Measurements from ENCODE around the gene FGR. TPM values are rescaled to one million over a fixed set of nuclear protein-coding genes. Genes with fewer than 3 reads are reported as not detected.
"Not testable (repeated sequence)": the region's sequence is repeated elsewhere in the genome, so short reads cannot be mapped to it uniquely, and the experiment has no call there.

The FGR gene
- not detected for total RNA-seq

DNA sequence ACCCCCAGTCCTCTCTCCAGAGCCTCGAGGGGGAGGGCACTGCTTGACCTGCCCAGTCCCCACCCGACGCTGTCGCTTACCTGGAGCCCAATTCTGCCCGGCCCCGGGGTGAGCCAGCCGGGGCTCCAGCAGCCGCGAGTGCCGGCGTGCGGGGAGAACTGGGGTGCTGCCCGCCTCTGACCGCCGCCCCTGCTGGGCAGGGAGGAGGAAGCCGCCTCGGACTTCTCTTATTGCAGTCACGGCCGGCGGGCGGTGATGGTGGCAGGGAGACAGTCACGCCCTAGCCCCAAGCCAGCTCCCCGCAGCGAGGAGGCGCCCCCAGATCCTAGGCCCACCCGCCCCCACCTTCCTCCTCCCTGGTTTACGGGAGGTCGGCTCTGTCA, at the start of gene FGR:
FGR (minus strand) TSS at position 201 of the 383 bp plus-strand sequence. CDS start 11,269 bp downstream, outside the sequence.
- Mint-ChIP-seq H3K36me3 (ENCODE audit: low read depth) (no peaks in the 10 kb centered on the region), H3K27me3 (peaks cover 3% of the 10 kb centered on the region), H3K9me3 (no peaks in the 10 kb centered on the region), H3K4me3 (peak within 1 kb of the TSS; percentile 44), H3K4me1 (peaks cover 68% of the 10 kb centered on the region), H3K27ac (peak within 1 kb of the TSS; percentile 87)
- POLR2A ChIA-PET, result no interaction called here
- no peak for DNase-seq
- CTCF ChIA-PET, result no interaction called here

DNA sequence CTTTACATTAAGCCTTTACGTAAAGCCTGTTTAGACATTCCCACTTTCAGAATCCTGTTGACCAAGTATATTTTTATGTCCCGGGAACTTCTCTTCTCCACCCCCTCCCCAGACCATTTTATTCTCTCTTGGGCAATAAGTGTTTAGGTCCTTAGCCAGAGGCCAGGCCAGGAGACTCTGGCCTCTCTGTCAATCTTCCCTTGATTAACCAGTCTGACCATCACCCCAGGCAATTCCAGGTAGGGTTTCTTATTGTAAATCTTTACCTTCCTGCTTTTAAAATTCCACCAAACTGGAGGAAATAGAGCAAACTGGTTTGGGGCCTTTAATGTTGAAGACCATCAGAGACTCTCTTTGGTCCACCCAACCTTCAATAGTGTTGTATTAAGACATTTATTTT, 49.2 kb upstream of the FGR start:
- Mint-ChIP-seq H3K27ac (no peak overlapping the region), H3K4me1 (peaks cover under 1% of the 10 kb centered on the region), H3K4me3 (no peak overlapping the region), H3K9me3 (peaks cover 28% of the 10 kb centered on the region), H3K36me3 (ENCODE audit: low read depth) (peaks cover 7% of the 10 kb centered on the region), H3K27me3 (peaks cover 5% of the 10 kb centered on the region)
- no peak for DNase-seq
- ChIA-PET CTCF (interaction anchor here (1.2 kb wide), 1 partner anchor 12 kb away, joined by 3 read pairs; the partner anchor contains the start of gene IFI6), POLR2A (no interaction called here)

DNA sequence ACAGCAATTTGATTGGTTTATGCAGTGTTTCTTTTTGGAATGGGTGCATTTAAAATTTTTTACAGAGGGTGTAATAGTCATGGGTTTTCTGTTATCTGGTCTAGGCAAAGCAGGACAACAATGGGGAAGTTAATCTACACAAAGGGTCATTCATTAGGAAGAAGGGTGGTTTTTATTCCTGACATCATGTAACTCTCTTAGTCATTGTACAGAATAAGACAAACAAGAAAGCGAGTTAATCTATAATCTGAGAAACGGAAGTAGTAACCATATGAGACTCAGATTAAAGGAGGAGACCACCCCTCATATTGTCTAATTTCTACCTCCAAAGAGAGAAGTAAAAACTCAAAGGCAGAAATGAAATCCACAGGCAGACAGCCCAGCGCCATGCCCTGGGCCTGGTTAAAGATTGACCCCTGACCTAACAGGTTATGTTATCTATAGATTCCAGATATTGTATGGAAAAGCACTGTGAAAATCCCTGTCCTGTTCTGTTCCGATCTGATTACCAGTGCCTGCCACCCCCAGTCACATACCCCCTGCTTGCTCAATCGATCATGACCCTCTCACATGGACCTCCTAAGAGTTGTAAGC, 47.5 kb upstream of the FGR start:
- Mint-ChIP-seq H3K36me3 (ENCODE audit: low read depth) (peaks cover 7% of the 10 kb centered on the region), H3K27me3 (peaks cover 4% of the 10 kb centered on the region), H3K4me3 (no peak overlapping the region), H3K4me1 (no peaks in the 10 kb centered on the region), H3K9me3 (peaks cover 31% of the 10 kb centered on the region), H3K27ac (no peak overlapping the region)
- no peak for DNase-seq
- POLR2A ChIA-PET, result no interaction called here
- CTCF ChIA-PET, result interaction anchor here (0.6 kb wide), 1 partner anchor 212 kb away, joined by 3 read pairs; no protein-coding TSS in a partner anchor

DNA sequence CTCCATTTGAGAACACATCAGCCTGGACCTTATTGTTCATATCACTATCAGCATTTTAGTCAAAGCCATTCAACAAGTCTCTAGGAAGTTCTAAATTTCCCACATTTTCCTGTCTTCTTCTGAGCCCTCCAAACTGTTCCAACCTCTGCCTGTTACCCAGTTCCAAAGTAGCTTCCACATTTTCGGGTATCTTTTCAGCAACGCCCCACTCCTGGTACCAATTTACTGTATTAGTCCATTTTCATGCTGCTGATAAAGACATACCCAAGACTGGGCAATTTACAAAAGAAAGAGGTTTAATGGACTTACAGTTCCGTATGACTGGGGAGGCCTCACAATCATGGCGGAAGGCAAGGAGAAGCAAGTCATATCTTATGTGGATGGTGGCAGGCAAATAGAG, 46.6 kb upstream of the FGR start:
- H3K4me1 Mint-ChIP-seq; H3K4me3 Mint-ChIP-seq; H3K27me3 Mint-ChIP-seq; H3K36me3 Mint-ChIP-seq (ENCODE audit: low read depth); POLR2A ChIA-PET; H3K27ac Mint-ChIP-seq; DNase-seq: not testable (repeated sequence)
- CTCF ChIA-PET, result interaction anchor here (0.6 kb wide), 1 partner anchor 433 kb away, joined by 4 read pairs; no protein-coding TSS in a partner anchor
- peaks cover 31% of the 10 kb centered on the region for H3K9me3 Mint-ChIP-seq

DNA sequence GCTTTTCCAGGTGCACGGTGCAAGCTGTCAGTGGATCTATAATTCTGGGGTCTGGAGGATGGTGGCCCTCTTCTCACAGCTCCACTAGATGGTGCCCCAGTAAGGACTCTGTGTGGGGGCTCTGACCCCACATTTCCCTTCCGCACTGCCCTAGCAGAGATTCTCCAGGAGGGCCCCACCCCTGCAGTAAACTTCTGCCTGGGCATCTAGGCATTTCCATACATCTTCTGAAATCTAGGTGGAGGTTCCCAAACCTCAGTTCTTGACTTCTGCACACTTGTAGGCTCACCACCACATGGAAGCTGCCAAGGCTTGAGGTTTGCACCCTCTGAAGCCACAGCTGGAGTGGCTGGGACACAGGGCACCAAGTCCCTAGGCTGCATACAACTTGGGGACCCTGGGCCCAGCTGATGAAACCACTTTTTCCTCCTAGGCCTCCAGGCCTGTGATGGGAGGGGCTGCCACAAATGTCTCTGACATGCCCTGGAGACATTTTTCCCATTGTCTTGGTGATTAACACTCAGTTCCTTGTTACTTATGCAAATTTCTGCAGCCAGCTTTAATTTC, 45.3 kb upstream of the FGR start:
- DNase-seq; H3K27me3 Mint-ChIP-seq; H3K36me3 Mint-ChIP-seq (ENCODE audit: low read depth); H3K4me3 Mint-ChIP-seq; H3K4me1 Mint-ChIP-seq; H3K27ac Mint-ChIP-seq; POLR2A ChIA-PET: not testable (repeated sequence)
- CTCF ChIA-PET, result interaction anchor here (0.6 to 1.2 kb wide), 3 partner anchors 8 to 67 kb away, joined by 3 to 4 read pairs (median 3); partner anchors contain the start of gene IFI6
- H3K9me3 Mint-ChIP-seq, result peaks cover 31% of the 10 kb centered on the region

DNA sequence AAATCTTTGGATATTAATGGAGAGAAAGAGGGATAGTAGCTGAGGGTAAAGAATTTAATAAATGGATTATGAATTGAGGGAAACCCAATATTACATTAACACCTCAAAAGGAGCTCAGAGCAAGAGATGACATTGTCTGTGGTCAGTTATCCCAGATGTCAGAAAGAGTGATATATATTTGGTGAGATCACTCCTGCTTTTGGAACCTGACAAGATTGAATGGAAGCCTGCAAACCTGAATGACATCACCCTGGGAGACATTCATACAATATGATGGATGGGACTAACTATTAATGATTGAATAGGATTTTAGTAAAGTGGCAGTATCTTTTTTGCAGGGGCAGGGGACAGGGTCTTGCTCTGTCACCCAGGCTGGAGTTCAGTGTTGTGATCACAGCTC, 43.8 kb upstream of the FGR start:
- ChIA-PET CTCF (interaction anchor here (1.3 to 2.0 kb wide), 2 partner anchors 16 to 47 kb away, joined by 3 to 4 read pairs; no protein-coding TSS in a partner anchor), POLR2A (no interaction called here)
- Mint-ChIP-seq H3K27ac (no peak overlapping the region), H3K4me3 (no peak overlapping the region), H3K4me1 (no peaks in the 10 kb centered on the region), H3K9me3 (peaks cover 31% of the 10 kb centered on the region), H3K36me3 (ENCODE audit: low read depth) (peaks cover 7% of the 10 kb centered on the region), H3K27me3 (peaks cover 3% of the 10 kb centered on the region)
- no peak for DNase-seq

DNA sequence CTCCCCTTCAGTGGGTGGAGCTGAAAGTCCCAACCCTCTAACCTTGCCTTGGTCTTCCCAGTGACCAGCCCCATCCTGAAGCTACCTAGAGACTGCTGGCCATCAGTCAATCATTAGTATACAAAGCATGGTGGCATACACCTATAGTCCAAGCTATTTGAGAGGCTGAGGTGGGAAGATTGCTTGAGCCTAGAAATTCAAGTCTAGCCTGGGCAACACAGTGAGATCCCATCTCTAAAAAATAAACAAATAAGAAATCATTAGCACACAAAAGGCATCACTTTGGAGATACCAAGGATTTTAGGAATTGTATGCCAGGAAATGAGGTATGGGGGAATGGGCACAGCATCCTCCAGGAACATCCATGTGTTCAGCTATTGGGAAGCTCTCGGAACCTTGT, 41.4 kb upstream of the FGR start:
- Mint-ChIP-seq H3K4me3 (no peak overlapping the region), H3K36me3 (ENCODE audit: low read depth) (peaks cover 7% of the 10 kb centered on the region), H3K4me1 (peaks cover 8% of the 10 kb centered on the region), H3K9me3 (peaks cover 20% of the 10 kb centered on the region), H3K27ac (no peak overlapping the region), H3K27me3 (no peaks in the 10 kb centered on the region)
- CTCF ChIA-PET, result interaction anchor here (0.7 to 0.9 kb wide), 3 partner anchors 72 to 281 kb away, joined by 3 to 4 read pairs (median 4); no protein-coding TSS in a partner anchor
- POLR2A ChIA-PET, result no interaction called here
- DNase-seq, result no peak

DNA sequence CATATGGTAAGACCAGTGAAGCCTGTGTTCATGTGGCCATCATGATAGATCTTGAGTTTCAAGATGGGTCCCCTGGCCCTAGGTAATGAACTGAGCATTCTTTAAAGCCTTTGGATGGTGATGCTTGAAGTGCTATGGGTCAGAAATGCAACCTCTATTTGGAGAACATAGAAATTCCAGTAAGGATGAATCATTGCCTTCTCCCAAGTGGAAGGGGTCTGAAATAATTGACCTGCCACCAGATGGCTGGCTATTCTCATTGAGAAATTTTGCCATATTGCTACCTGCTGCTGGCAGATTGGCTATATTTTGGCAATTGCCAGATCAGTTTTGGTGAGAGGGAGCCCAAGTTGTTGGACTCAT, 37.7 kb upstream of the FGR start:
- Mint-ChIP-seq H3K9me3 (no peaks in the 10 kb centered on the region), H3K4me1 (peaks cover 35% of the 10 kb centered on the region), H3K27me3 (no peaks in the 10 kb centered on the region), H3K4me3 (peak overlapping the region; percentile 98), H3K27ac (peak overlapping the region; percentile 97), H3K36me3 (ENCODE audit: low read depth) (peaks cover 15% of the 10 kb centered on the region)
- CTCF ChIA-PET, result interaction anchor here (0.9 to 2.0 kb wide), 8 partner anchors 10 to 147 kb away, joined by 3 to 16 read pairs (median 3); partner anchors contain the start of genes FAM76A and STX12
- POLR2A ChIA-PET, result interaction anchor here (0.6 to 1.2 kb wide), 3 partner anchors 10 to 64 kb away, joined by 3 to 6 read pairs (median 3); no protein-coding TSS in a partner anchor
- DNase-seq, result no peak

DNA sequence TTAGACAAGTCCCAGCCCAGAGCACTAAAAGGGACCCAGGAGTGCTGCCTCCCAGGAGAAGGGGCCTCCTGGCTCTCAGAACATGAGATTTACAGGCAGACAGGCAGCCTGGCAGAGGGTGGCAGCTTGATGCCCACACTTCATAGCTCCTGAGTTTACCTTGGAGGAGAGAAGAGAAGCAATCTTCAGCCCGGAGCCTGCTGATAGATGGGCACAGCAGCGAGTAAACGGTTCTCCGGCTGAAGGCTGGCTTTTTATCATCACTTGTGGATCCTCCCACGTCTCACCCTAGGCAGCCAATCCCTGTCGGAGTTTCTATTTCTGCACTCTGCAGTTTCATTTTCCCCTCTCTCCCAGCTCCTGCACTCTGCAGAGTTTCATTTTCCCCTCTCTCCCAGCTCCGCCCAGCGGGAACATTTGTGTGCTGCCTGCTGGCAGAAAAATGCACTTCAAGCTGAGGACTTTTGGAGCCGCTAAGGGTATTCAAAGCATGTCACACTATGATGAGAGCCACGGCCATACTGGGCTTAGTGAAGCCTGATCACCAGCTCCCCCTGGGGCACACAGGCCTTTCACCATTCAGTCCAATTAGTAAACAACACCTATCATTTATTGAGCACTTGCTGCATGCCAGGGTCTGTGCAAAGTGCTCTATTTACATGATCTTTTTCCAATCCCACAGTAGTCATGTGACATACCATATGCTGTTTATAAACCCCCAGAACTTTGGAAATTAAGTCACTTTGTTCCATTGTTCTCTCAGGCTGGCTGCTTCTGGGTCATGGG, 37.2 kb upstream of the FGR start, which contains the start of gene IFI6:
IFI6 (minus strand) TSS at position 229 of the 786 bp plus-strand sequence. CDS start 2,878 bp downstream, outside the sequence.
- H3K27me3 Mint-ChIP-seq, result no peaks in the 10 kb centered on the region
- peaks cover 39% of the 10 kb centered on the region for H3K4me1 Mint-ChIP-seq
- CTCF ChIA-PET, result interaction anchor here (0.6 to 2.0 kb wide), 12 partner anchors 8 to 146 kb away, joined by 3 to 16 read pairs (median 3); partner anchors contain the start of genes FAM76A and STX12
- H3K9me3 Mint-ChIP-seq, result no peaks in the 10 kb centered on the region
- POLR2A ChIA-PET, result interaction anchor here (0.5 to 1.5 kb wide), 8 partner anchors 9 to 564 kb away, joined by 3 to 6 read pairs (median 3); partner anchors contain the start of genes ATP5IF1 and FAM76A
- H3K36me3 Mint-ChIP-seq (ENCODE audit: low read depth), result peaks cover 20% of the 10 kb centered on the region
- H3K27ac Mint-ChIP-seq, result peak within 1 kb of the TSS; percentile 97
- H3K4me3 Mint-ChIP-seq, result peak within 1 kb of the TSS; percentile 98
- DNase-seq, result peak; percentile 92

DNA sequence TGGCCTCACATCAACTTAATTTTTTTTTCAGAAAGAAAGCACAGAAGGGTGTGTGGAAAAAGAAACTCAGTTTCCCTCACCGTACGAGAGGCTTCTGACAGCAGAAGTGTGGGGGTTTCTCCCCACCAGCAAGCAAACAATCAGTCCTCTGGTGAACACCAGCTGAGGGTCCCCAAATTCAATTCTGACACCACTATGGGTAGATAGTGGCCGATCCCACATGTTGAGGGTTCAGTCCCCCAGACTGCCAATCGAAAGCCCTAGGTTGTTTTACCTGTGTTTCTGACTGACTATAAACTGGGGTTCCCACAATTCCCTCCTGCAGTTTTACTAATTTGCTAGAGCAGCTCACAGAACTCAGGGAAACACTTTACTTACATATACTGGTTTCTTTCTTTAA, 34.9 kb upstream of the FGR start:
- ChIA-PET POLR2A (interaction anchor here (0.6 to 0.9 kb wide), 2 partner anchors 63 to 255 kb away, joined by 4 to 9 read pairs; no protein-coding TSS in a partner anchor), CTCF (interaction anchor here (0.6 to 1.9 kb wide), 32 partner anchors 9 to 626 kb away, joined by 3 to 7 read pairs (median 3); partner anchors contain the start of gene FAM76A)
- Mint-ChIP-seq H3K36me3 (ENCODE audit: low read depth) (peaks cover 34% of the 10 kb centered on the region), H3K27ac (peak overlapping the region; percentile 83), H3K27me3 (no peaks in the 10 kb centered on the region), H3K9me3 (no peaks in the 10 kb centered on the region), H3K4me3 (peak overlapping the region; percentile 98), H3K4me1 (peaks cover 51% of the 10 kb centered on the region)
- no peak for DNase-seq

DNA sequence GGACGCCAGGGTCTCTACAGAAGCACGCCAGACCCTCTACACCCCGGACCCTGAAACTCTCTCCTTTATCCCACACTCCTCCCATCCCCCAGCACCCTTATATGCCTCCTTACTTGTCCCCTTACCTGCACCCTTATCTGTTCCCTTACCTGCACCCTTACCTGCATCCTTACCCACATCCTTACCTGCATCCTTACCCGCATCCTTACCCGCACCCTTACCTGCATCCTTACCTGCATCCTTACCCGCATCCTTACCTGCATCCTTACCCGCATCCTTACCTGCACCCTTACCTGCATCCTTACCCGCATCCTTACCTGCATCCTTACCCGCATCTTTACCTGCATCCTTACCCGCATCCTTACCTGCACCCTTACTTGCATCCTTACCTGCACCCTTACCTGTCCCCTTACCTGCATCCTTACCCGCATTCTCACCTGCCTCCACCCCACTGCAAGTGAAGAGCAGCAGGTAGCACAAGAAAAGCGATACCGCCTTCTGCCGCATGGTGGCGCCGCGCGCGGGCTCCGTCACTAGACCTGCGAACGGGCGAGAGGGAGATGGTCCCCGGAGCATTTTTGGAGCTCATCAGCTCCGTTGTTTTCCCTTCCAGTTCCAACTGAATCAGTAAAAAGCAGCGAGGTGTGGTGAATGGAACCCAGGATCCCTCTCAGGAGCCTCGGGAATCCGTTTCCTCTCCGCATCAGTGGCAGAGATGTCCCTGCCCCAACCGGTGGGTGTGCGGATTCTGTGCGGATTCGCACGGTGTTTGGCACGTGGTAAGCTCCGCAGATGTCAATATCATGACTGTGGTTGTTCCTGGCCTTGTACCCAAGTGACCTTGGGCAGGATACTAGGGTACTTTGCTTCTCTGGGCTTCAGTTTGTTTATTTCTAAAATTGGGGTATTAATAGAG, 34.1 kb upstream of the FGR start:
- no peaks in the 10 kb centered on the region for H3K9me3 Mint-ChIP-seq
- CTCF ChIA-PET, result interaction anchor here (0.6 to 1.9 kb wide), 27 partner anchors 8 to 326 kb away, joined by 3 to 7 read pairs (median 3); partner anchors contain the start of gene FAM76A
- POLR2A ChIA-PET, result interaction anchor here (0.6 to 0.9 kb wide), 2 partner anchors 63 to 254 kb away, joined by 4 to 9 read pairs; no protein-coding TSS in a partner anchor
- no peaks in the 10 kb centered on the region for H3K27me3 Mint-ChIP-seq
- H3K4me3 Mint-ChIP-seq, result peak overlapping the region; percentile 98
- H3K4me1 Mint-ChIP-seq, result peaks cover 58% of the 10 kb centered on the region
- H3K36me3 Mint-ChIP-seq (ENCODE audit: low read depth), result peaks cover 34% of the 10 kb centered on the region
- DNase-seq, result peak; percentile 87
- peak overlapping the region; percentile 77 for H3K27ac Mint-ChIP-seq

Measured in activated CD4-positive, alpha-beta T cell treated with anti-CD3 and anti-CD28 coated beads, Interleukin-2, amount 10 ng/mL, durations not matched to agents 7 days and 5 days (primary cell).